GM19351 (cell line): ENCODE measurements around the gene GNPTAB.

Experiments
- ATAC-seq: cut with Tn5 transposase; IDR thresholded peaks from one replicate; pipeline ENCODE4 v1.9.1; 2021; ENCODE audit warnings: mild to moderate bottlenecking, moderate library complexity; ENCODE audit not compliant: unreplicated experiment

Gene GNPTAB

DNA sequence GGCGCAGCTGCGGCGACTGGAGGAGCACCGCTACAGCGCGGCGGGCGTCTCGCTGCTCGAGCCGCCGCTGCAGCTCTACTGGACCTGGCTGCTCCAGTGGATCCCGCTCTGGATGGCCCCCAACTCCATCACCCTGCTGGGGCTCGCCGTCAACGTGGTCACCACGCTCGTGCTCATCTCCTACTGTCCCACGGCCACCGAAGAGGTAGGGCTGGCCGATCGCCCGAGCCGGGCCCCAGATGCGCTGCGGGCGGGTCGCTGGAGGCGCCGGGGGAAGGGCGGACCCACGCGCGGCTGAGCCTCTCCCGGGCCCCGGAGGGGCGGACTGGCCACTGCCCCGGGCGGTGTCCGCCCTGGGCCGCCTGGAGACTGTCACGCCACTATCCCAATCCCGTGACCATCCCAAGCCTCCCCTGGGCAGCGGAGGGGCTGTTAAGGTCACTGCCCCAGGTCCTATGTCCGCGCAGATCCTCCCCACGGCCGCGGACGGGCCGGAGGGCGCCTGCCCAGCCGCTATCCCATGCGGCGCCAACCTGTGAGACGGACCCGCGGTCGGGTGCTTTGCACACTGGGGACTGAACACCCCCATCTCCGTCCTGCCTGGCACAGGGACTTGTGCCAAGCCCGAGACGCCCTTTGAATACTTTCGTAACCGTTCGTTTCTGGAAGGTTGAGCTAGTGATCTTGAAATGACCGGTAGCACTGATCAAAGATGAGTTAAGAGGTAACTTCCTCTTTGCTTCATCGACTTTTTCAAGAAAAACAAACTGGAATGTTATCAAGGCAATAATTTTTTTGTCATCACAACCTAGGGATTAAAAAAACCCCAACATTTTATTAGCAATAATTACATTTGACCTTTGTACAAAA, 132.6 kb downstream of the GNPTAB start:
- peak; percentile 32 for ATAC-seq

DNA sequence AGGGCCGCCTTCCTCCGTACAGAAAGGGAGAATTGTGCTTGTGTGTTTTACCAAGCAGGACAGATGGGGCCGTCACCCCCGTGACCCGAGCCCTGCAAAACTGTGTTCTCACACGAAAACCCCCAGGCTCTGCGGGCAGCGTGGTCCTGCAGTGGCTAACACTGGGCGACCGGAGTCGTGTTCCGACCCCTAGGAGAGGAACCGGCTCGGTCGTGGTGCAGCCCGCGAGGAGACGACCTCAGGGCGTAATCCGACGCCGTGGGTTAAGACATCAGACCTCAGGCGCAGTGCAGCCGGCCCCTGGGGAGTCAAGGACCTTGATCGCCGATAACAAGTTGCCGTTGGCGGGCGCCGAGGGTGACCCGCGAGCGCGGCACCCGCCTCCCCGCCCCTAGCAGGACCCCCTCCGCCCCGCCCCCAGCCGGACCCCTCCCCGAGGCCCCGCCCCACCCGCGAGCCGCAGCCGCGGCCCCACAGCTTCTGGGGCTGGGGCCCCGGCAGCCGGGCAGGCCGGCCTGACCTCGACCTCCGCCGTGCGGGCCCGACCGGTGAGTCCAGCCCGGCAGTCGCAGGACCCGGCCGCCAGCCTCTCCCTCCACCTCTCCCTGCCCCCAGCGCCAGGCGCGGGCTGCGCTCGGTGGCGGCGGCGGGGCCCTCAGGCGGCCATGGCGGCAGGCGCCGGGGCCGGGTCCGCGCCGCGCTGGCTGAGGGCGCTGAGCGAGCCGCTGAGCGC, 133.4 kb downstream of the GNPTAB start, which contains the start of gene CHPT1:
Gene CHPT1, plus strand, starts transcription at position 444 of the 733 bp plus-strand sequence. Its CDS starts 222 bp downstream, at position 666.
- ATAC-seq: peak; percentile 63

DNA sequence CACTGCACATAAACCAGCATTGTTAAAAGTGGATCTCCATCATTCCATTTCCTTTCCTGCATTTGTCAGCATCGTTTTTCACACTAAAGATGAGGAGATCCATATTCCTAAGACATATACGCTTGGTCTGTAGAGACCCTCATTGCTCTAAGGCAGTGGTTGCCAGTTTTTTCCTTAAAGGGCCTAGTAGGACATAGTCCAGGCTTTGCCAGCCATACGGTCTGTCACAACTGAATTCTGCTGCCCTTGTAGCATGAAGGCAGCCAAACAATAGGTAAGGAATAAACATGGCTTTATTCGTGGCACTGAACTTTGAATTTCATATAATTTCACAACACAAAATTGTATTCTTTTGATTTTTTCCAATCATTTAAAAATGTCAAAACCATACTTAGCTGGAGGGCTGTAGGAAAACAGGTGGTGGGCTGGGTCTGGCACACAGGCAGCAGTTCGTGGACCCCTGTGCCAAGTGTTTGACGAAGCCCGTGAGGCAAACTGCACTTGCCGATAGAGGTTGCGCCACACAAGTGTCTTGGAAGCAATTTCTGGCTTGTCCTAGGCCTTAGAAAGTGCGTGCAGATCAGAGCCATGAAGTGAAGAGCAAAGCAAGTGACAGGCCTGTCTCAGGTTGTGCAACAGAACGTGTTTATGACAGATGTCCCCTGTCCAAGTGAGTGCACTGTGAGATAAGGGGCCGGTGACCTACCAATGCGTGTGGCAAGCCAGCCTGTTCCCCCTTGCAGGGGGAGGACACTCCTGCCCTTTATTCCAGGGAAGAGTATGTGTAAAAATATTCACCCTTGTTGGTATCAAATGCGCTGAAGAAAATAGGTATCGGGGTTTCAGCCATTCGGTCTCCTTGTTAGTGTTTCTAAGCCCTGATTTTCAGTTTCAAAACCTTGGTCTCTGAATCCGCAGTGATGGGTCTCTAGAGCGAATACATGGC, 134.2 kb downstream of the GNPTAB start:
- ATAC-seq: peak; percentile 37

DNA sequence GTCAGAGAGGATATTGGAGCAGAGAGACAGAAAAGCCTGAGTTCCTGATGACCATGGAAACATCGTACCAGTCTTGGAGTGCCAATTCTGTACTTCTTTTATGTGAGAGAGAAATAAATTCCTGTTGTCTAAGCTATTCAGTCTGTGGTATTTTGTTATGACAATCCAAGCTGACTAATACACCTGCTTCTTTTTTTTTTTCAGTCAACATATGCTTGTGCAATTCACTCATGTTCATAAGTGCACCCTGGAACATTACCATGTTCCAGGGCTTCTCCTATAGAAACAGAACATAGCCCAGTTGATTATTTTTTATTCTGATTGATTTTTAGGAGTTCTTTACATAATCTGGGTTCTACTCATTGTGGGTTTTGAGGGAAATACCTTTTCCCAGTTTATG, 135.1 kb downstream of the GNPTAB start:
- no peak for ATAC-seq
